Cardiac septum (tissue), 1 donor: Measurements from ENCODE around the gene NPAS2. TPM values are rescaled to one million over a fixed set of nuclear protein-coding genes. Genes with fewer than 3 reads are reported as not detected.

Experiments
- DNase-seq: peaks from one replicate; pipeline ENCODE4 v3.0.0-alpha.2; 2020; ENCODE audit warnings: low spot score
- intact Hi-C: fragments of 100-400 bp; cut with DNase I; formaldehyde crosslinking; loops from one replicate; pipeline ENCODE4 v1.14.0; 2022
- total RNA-seq: library from RNA; stranded (reverse); fragmentation: NEBNext Ultra II Directional; extraction: Animal tissue kit (Norgen Biotek cat#: 25700); gene quantifications from one replicate; pipeline ENCODE4 v1.2.1, GENCODE V29; 2021
- donor health status: DM: no; HTN: no; CAD: no.

NPAS2 gene
- total RNA-seq, 1 donor from 2014 or later = 54.0 TPM

- DNase-seq = no peak
- intact Hi-C loops = no loop called here
Measured at GRCh38 chr2:100990166-100990565, 170.2 kb downstream of the NPAS2 start.

DNA sequence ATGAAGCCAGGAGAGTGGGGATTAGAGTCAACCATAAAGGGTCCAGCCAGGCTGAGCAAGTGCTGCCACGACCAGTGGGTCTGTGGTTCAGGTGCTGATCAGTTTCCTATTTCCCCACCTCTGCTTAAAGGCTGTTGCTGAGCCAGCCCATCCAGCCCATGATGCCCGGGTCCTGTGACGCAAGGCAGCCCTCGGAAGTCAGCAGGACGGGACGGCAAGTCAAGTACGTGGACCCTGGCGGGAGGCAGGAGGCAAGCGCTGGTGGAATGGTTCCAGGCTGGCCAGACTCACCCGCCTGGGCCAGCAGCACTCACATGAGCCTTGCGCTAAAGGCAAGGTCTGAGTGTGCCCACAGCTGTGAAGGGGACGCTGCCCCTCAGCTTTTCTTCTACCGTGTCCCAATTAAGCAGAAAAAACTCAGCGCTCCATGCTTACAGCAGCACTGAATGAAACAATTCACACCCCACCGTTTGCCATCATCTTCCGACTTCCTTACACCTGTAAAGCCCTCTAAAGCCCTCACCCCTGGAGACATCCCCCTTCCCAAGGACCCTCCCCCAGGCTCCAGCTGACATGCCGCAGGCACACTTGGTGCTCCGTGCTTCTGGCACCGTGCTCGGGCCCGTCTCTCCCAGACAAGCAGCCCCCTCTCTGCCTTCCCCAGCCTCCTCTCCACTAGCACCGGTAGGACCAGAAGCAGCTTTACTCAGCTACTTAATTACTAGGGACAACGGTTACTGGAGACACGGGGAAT is 170.9 kb downstream of the NPAS2 start:
- DNase-seq = no peak
- intact Hi-C loops = no loop called here

GRCh38 chr2:100991404-100991773 is 171.4 kb downstream of the NPAS2 start:
- intact Hi-C loops = no loop called here
- no peak for DNase-seq

- DNase-seq = no peak
- intact Hi-C loops = no loop called here
Measured at GRCh38 chr2:100992262-100992661, 172.3 kb downstream of the NPAS2 start.

- intact Hi-C loops = no loop called here
- no peak for DNase-seq
Measured at GRCh38 chr2:100993294-100993693, 173.4 kb downstream of the NPAS2 start.

DNA sequence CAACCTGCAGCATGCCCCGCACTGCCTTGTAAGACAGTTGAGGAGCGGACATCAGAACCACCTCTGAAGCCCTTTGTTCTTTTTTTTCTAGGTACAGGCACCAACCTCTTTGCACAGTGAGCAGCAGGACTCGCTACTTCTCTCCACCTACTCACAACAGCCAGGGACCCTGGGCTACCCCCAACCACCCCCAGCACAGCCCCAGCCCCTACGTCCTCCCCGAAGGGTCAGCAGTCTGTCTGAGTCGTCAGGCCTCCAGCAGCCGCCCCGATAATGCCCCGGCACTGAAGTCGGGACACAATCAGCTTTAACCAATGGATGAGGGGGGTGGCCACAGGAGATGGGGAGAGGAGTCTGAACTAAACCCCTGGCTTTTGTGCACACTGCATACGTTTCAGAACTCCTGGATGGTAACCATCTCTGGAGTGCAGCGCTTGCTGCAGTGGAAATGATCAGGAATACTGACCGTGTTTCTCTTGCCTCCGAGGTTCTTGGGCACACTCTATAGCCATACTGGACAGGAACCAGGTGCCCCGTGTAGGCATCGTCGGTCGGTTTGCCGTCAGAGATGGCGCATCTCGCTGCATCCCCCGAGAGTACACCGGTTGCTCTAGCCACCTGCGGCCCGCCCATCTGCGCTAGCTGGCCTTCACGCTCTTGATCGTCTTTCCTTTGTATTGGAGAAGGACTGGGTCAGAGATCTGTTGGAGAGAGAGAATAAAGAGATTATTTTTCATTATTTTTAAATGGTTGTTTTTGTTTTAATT is 175.6 kb downstream of the NPAS2 start:
- intact Hi-C loops = no loop called here
- no peak for DNase-seq

DNA sequence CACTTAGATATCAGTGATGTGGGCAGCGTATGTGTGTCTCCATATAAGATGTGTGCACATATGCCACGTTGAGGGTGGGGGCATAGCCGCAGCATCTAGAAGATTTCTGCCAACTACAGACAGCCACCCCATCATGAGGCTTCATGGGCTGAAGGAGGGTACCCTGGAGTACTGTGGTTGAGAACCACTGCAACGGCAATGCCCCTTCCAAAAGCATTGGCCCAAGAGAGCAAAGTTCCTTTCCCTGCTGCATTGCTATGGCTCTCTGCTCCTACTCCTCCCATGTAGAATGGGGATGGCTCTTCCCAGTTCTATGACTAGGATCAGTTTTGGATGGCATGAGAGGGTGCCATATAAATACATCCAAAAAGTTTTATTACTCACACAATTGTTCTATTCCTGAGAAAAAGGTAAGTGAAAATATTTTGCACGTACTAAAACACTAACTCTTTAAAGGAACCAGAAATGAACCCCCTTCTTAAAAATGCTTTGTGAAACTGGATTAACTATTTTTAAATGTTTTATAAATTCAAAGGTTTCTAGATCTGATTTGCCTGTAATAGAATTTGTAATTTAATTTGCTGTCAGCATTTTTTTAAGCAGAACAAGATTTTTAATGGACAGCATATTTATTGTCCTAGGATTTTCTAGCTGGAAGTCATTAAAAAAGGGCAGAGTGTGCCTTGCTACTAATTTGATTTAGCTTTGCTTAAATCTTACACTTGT is 177.7 kb downstream of the NPAS2 start:
- DNase-seq = no peak
- intact Hi-C loops = no loop called here

GRCh38 chr2:100998235-100998573 is 178.3 kb downstream of the NPAS2 start:
- DNase-seq = no peak
- intact Hi-C loops = no loop called here

GRCh38 chr2:100999995-101000394 is 180.1 kb downstream of the NPAS2 start:
- no peak for DNase-seq
- intact Hi-C loops = no loop called here

- intact Hi-C loops = loop anchor here (2.0 kb wide), 1 partner anchor 151 kb away; no protein-coding TSS in a partner anchor
- DNase-seq = peak; percentile 98
Measured at GRCh38 chr2:101001691-101002561, 182.0 kb downstream of the NPAS2 start, which contains the start of gene RPL31. TSS of gene RPL31 (plus strand) at chr2:101002289. CDS start at chr2:101002702, 413 bp downstream.

- intact Hi-C loops = loop anchor here (2.0 kb wide), 1 partner anchor 150 kb away; no protein-coding TSS in a partner anchor
Measured at GRCh38 chr2:101002562-101003277, 182.8 kb downstream of the NPAS2 start.

DNA sequence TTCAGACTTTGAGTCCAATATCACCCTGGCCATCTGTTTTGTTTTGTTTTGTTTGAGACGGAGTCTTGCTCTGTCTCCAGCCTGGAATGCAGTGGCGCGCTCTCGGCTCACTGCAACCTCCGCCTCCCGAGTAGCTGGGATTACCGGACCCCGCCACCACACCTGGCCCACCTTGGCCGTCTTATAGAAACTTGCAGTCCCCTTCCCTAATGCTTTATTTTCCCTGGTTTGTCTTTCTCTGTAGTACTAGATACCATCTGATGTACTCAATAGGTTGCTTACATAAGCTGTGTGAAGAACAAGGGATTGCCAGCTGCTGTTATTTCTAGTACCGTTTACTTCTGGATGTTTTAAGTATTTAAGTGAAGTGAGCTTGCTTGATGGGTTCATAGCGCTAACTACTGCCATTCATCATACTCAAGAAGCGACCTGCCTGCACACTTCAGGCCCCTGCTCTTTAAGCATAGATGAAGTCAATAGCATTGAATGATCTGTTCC is 183.4 kb downstream of the NPAS2 start:
- intact Hi-C loops = loop anchor here (2.0 kb wide), 1 partner anchor 149 kb away; no protein-coding TSS in a partner anchor
- DNase-seq = no peak

More at GRCh38 chr2:101002562-101003277, 182.8 kb downstream of the NPAS2 start:
- no peak for DNase-seq

DNA sequence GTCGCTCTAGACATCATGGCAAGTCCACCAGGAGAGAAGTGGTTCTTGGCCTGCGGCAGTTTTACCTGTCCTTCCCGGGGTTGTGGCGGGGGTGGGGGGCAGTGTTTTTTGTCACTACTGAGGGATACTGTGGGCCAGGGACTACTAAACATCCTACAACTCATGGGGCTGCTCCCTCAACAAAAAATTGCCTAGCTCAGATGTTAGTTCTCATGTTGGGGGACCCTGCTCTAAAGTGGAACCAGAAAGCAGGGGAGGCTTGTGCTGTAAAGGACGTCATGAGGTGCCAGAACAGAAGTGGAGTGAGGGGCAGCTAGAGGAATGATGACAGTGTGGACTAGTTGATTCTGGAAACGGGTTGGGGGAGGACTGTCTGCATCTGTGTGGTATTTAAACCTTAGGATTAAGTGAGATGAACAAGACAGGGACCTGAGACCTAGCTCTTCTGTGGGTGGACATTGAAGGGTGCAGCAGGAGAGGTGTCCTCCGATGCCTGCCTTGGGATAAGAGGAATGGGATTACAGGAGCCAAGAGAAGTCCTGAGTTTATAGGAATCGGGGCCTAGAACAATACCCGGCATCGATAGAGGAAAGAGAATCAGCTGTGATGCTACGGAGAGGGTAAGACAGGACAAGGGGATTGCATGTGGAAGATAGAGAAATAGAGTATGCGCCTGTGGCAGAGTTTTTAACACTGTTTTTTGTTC is 184.8 kb downstream of the NPAS2 start:
- intact Hi-C loops = no loop called here

DNA sequence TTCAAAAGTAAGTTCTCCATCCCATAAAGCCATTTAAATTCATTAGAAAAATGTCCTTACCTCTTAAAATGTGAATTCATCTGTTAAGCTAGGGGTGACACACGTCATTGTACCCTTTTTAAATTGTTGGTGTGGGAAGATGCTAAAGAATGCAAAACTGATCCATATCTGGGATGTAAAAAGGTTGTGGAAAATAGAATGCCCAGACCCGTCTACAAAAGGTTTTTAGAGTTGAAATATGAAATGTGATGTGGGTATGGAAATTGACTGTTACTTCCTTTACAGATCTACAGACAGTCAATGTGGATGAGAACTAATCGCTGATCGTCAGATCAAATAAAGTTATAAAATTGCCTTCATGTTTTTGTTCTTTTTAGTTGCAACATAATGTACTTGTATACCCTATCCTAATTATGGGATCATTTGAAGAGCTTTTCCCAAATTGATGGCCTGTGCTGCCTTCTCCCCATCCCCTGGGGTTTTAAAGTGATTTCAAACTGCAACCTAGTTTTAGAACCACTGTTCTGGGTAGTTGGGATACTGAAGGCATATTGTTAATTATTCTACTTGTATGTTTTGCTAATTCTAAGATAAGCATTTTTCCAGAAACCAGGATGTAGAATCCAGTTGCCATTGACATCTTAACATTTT is 186.3 kb downstream of the NPAS2 start:
- intact Hi-C loops = no loop called here
- DNase-seq = no peak

More for the DNA sequence above, 184.8 kb downstream of the NPAS2 start:
- DNase-seq = no peak

- DNase-seq = no peak
- intact Hi-C loops = no loop called here
Measured at GRCh38 chr2:101007415-101008345, 187.7 kb downstream of the NPAS2 start.

DNA sequence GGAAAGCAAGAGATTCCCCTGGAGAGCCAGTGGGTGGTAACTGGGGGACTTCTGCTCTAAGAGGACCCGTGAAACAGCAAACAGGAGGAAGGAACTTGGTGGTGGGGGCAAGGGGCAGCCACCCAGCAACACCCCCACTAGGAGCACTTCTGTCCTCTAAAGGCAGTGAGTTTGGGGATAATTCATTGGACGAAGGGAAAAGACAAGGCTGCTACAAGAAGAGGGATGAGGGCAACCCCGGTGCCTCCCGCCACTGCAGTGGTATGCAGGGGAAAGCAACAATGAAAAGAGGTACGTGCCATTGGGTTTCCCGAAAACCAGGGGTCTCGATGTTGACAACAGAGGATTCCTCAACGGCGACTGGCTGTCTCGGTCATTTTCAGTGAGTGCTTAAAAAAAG is 191.2 kb downstream of the NPAS2 start:
- no peak for DNase-seq
- intact Hi-C loops = loop anchor here (5.0 kb wide), 1 partner anchor 196 kb away; no protein-coding TSS in a partner anchor
